HepG2 (cell line): ENCODE measurements around the gene DDR2.

Experiments
- CTCF ChIP-seq: sonication (generic); formaldehyde crosslinking; IDR thresholded peaks from 2 replicates; pipeline ENCODE4 v1.5.0; 2020; ENCODE audit warnings: mild to moderate bottlenecking, missing genetic modification reagents, moderate library complexity
- GPN1 ChIP-seq: sonication (generic); formaldehyde crosslinking; IDR thresholded peaks from 2 replicates; pipeline ENCODE4 v1.5.1; 2020; ENCODE audit warnings: missing genetic modification reagents, borderline replicate concordance
- POLR2AphosphoS5 ChIP-seq: IDR thresholded peaks from 2 replicates; pipeline ENCODE4 v1.6.1; 2012; ENCODE audit warnings: low read depth, low read length
- ZNF207 ChIP-seq: fragments of 450-650 bp; IDR thresholded peaks from 2 replicates; pipeline ENCODE4 v1.6.1; 2016; ENCODE audit warnings: antibody characterized with exemption, borderline replicate concordance
- ZNF691 ChIP-seq: sonication (generic); formaldehyde crosslinking; IDR thresholded peaks from 2 replicates; pipeline ENCODE4 v1.4.0; 2020; ENCODE audit warnings: missing genetic modification reagents, low read depth, mild to moderate bottlenecking, borderline replicate concordance

DNA sequence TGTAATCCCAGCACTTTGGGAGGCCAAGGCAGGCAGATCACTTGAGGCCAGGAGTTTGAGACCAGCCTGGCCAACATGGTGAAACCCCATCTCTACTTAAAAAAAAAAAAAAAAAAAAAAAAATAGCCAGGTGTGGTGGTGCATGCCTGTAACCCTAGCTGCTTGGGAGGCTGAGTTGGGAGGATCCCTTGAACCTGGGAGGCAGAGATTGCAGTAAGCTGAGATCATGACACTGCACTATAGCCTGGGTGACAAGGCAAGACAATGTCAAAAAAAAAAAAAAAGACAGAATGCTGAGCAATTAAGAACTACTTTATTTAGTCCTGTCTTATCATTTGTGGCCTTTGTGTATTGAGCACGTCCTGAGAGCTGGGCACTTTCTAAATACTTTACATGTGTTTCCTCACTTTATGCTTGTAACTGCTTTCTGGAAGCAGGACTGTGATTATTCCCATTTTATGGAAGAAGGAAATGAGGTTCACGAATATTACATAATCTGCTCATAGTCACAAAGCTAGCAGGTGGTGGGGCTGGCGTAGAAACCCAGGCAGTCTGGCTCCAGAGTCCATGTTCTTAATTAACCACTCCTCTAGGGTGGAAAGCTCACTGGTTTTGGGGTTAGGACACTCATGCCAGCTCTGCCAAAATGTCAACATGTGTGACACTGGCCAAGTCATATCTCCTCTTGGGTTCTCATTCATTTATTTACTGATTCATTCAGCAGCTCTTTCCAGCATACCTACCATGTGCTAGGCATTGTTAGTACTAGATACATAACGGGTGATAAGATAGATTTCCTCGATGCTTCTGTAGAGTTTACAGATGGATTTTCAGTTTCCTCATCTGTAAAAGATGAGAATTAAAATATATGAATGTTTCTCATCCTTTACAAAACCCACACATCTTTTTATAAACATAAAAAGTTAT, 57.7 kb downstream of the DDR2 start:
- no peak for TF ChIP-seq ZNF207
- no peak for TF ChIP-seq GPN1 (CRISPR knock-in tag)
- TF ChIP-seq ZNF691, result no peak
- TF ChIP-seq POLR2AphosphoS5, result no peak
- TF ChIP-seq CTCF, result no peak
